ENCODE data around the gene FDPS.
"Not testable (repeated sequence)": the region's sequence is repeated elsewhere in the genome, so short reads cannot be mapped to it uniquely, and the experiment has no call there.

FDPS gene

DNA sequence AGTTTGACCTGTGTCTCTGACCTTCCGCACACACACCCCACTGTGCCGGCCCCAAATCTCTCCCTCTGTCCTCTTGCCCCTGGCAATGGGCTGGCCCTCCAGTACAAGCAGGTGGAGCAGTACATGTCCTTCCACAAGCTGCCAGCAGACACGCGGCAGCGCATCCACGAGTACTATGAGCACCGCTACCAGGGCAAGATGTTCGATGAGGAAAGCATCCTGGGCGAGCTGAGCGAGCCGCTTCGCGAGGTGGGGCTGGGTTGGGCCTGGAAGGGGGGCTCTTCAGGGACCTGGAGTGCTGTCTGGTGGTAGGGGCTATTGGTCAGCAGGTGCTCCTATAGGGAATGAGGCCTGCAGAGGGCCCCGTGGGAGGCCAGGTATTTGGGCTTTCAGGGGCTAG lies 23.6 kb upstream of the FDPS start:
- FAIRE-seq (no peak), DNase-seq (ENCODE audit: low spot score) (no peak)

DNA sequence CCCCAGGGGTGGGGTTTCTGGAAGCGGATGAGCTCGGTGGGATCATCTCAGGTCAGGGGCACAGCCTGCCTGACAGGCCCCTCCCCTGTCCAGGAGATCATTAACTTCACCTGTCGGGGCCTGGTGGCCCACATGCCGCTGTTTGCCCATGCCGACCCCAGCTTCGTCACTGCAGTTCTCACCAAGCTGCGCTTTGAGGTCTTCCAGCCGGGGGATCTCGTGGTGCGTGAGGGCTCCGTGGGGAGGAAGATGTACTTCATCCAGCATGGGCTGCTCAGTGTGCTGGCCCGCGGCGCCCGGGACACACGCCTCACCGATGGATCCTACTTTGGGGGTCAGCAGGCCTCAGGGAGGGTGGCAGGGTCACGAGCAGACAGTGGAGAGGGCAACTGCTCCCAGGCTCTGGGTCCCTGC lies 23.0 kb upstream of the FDPS start:
- DNase-seq (ENCODE audit: low spot score) (no peak), FAIRE-seq (no peak)

DNA sequence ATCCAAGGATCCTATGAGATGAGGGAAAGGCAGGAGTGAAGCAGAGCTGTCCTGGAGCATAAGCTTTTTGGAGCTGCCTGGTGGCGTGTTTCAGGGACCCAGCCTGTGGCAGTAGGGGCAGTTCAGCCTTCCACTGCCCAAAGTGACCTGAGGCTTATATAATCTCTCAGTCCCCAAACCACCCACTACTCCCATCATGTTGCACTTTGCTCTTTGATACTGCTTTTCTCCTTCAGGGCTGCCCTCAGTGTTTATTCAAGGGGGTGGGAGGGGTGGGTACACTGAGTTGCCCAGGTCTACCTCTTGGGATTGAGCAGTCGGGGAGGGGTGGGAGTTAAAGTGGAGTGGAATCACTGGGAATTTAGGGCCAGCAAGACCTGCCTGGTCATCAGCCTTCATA lies 22.1 kb upstream of the FDPS start:
- no peak for DNase-seq (ENCODE audit: low spot score)
- no peak for FAIRE-seq

DNA sequence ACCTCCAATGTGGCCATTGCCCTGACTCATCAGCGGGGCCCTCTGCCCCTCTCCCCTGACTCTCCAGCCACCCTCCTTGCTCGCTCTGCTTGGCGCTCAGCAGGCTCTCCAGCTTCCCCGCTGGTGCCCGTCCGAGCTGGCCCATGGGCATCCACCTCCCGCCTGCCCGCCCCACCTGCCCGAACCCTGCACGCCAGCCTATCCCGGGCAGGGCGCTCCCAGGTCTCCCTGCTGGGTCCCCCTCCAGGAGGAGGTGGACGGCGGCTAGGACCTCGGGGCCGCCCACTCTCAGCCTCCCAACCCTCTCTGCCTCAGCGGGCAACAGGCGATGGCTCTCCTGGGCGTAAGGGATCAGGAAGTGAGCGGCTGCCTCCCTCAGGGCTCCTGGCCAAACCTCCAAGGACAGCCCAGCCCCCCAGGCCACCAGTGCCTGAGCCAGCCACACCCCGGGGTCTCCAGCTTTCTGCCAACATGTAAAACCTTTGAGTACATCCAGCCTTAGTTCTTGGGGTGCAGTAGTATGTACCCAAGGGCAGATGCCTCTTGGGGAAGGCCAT lies 20.6 kb upstream of the FDPS start:
- DNase-seq (ENCODE audit: low spot score): no peak
- no peak for FAIRE-seq

DNA sequence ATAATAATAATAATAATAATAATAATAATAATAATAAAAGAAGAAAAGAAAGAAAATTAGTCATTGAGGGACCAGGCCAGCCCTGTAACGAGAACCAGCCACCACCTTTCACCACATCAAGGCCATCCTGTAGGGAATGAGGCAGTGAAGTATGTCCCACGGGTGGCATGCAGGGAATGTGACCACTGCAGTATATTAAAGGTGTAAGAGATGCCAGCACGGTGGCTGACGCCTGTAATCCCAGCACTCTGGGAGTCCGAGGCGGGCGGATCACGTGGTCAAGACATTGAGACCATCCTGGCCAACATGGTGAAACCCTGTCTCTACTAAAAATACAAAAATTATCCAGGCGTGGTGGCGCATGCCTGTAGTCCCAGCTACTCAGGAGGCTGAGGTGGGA lies 17.7 kb upstream of the FDPS start:
- not testable (repeated sequence) for FAIRE-seq; DNase-seq (ENCODE audit: low spot score)

DNA sequence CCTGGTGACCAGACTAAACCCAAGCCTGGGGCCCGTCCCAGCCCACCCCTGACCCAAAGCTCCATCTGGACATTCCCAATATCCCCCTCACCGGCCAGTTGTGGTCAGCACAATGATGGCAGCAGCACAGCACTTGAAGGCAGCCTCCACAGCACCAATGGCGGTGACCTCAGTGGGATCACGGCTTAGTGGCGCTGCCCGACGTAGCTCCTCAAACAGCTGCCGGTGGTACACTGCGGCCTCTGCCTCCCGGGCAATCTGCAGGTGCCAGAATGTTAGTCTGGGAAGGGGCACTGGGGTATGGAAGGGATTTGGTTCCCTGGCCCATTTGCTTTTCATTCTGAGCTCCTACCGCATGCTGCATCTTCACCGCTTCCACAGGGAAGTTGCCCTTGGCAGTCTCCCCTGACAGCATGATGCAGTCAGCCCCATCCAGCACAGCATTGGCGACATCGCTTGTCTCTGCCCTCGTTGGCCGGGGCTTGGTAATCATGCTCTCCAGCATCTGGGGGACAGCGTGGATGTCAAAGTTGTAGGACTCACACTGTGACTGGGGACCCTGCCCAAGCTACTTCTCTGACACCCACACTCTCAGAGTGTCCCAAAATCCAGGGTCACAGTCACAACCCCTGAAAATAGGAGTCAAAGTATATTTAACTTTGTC lies 15.4 kb upstream of the FDPS start:
- DNase-seq (ENCODE audit: low spot score) (no peak), FAIRE-seq (no peak)

DNA sequence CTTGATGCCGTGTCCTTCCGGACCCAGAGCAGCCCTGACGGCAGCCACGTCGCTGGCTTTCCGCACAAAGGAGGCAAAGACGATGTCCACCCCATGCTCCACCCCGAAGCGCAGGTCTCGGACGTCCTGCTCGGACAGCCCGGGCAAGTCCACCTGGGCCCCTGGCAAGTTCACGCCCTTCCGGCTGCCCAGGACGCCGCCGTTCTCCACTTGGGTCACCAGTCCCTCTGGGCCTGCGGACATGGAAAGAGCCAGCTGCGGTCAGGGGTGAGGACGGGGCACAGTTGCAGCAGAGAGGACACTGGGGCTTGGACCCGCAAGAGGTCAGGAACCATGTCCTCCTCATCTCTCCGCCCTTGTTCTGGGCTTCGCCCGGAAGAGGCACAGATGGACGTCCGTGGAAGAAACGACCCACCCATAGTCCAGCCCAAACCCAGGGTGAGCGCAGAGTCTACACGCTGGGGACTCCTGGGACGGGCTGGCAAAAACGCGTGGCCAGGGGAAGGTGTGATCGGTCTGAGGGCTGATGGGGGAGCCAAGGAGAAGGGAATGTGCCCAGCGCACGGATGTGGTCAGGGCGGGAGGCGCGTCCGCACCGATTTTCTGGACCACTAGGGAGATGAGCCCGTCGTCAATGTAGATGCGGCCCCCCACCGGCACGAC lies 14.0 kb upstream of the FDPS start:
- no peak for FAIRE-seq

DNA sequence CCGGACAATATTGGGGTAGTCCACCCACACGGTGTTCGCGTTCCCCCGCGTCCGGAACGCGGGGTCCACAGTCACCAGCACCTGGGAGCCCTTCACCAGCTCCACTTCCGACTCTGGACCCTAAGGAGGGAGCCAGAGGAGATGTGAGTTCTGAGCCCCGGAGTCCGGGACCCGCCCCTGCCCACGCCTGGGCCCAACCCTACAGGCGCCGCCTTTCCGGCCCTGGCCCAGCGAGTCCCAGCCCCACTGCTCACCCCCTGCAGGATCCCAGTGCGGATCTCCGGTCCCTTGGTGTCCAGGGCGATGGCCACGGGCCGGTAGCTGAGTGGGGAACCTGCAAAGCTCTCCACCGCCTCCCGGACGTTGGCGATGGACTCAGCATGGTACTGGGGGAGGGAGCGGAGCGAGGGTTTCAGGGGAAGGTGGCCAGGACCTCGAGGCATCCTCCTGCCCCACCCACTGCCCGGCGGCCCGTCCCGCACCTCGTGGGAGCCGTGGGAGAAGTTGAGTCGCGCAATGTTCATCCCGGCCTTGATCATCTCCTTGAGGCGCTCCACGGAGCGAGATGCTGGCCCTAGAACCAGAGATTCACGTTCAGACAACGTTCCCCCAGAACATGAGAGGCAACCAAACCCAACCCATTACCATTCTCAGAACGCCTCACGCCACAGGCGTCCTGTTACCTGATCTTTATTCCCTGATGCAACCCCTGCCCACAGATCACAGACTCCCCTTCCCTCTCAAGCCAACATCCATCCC lies 13.3 kb upstream of the FDPS start:
- no peak for FAIRE-seq
- no peak for DNase-seq (ENCODE audit: low spot score)

More for the DNA sequence above, 14.0 kb upstream of the FDPS start:
- no peak for DNase-seq (ENCODE audit: low spot score)

DNA sequence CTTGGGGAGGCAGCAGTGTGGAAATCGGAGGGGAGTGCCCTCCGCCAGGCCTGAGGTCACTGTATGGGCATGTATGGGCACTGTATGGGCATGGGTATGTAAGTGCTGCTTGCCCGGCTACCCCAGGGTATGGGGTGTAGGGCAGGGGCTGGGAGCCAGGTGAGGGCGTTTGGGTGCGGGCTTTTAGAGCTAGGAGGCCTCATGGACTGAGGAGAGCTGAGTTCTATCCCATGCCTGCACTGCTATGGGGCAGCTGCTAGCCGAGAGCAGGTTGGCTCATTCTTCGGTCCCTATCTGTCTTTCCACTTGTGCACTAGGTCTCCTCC lies 12.8 kb upstream of the FDPS start:
- no peak for FAIRE-seq
- DNase-seq (ENCODE audit: low spot score): no peak

DNA sequence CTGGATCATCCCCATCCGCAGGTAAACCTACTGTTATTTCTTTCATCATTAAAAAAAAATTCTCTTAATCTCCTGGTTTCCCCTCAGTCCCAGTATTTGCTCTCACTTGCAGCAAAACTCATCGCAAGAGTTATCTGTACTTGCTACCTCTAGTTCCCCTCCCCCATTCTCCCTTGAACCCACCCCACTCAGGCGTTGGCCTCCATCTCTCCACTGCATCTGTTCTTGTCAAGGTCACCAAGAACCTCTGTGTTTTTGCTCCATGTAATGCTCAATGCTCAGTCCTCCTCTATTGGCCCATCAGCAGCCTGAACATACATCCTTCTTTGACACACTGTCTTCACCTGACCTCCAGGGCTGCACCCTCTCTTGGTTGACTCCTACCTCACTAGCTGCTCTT lies 12.0 kb upstream of the FDPS start:
- DNase-seq (ENCODE audit: low spot score): no peak
- no peak for FAIRE-seq

DNA sequence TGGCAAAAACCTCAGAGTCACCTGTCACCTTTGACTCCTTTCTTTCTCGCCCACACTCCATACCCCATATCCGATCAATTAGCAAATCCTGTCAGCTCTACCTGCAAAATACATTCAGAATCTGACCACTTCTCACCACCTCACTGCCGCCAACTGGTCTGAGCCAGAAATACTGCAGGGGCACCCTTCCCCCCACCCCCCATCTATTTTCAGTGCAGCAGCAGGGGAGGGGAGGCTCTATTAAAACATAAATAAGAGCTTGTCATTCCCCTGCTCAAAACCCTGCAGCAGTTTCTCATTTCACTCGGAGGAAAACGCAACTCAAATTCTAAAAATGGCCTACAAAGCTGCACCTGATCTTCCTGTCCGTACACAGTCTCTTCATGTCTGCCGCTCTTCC lies 11.3 kb upstream of the FDPS start:
- no peak for DNase-seq (ENCODE audit: low spot score)
- FAIRE-seq: no peak

DNA sequence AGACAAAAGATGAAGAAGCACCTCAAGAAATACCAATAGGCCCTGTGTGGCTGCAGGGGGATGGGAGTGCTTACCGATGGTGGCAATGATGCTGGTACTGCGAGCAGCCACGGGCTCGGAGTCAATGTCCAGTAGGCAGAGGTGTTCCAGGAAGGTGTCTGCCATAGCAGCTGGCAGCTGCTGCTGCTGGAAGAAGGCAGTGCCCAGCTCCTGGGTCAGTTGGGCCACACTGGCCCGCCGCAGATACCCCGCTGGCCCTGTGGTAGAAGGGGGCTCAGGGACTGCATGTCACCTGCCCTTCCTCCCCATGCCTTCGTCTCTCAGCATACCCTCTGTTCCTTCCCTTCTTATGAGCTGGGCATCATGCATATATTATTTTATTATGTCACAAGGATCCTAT lies 8.6 kb upstream of the FDPS start:
- no peak for FAIRE-seq

DNA sequence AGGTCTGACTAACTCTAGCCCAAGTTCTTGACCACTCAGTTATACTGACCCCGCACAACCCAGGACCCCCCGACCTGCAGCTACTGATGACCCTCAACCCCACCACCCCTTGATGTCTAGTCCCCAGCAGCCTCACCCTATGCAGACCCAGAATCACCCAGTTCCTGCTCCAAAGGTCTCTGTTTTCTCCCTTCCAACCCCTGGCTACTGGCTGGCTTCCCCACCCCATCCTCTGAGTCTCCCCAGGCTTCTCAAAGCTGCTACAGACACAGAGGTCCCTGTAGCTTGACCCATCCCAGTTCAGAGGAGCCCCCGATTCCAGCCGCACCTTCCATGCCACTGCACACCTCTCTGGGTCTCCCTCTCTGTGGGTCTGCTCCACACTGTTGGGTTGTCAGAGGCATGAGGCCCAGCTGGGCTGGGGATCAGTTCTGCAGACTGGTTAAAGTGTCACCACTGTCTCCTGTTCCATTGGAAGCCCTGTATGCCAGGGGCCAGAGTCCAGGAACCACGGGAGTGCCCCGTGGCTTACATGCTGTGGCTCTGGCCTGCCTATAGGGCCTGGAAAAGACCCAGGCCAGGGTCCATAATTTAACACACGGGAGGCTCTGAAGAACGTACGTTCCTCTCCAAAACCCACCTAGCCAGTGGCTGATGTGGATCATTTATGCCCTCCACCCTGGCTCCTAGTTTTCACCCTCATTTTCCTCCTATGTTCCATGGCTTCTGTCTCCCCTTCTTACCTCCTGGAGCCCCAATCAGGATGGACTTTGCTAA lies 7.9 kb upstream of the FDPS start:
- DNase-seq (ENCODE audit: low spot score) (no peak), FAIRE-seq (no peak)

More for the DNA sequence above, 8.6 kb upstream of the FDPS start:
- no peak for DNase-seq (ENCODE audit: low spot score)

DNA sequence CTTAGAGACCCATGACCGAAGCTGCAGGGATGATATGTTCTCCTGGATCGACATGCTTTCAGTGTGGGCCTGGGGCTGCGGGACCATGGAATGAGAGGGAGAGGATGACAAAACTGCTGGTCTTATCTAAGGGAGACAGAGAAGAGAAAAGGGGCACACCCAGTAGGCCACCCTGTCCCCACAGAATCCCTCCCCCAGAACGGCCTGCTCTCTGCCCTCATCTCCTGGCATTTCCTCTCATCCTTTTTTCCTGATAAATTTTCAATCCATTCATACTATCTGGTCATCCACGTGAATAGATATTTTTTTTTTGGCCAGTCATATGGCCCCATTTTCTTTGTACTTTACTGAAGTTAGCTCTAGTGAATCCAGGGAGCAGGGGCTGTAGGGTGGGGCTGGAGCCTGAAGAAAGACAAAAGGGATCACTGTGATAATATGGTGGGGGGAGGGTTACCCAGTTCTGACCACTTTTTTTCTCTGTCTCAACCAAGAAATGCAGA lies 7.3 kb upstream of the FDPS start, which contains the start of gene PKLR:
TSS of gene PKLR (minus strand) at position 97 of the 500 bp plus-strand sequence. CDS start at position 54, 43 bp downstream.
- FAIRE-seq: no peak

DNA sequence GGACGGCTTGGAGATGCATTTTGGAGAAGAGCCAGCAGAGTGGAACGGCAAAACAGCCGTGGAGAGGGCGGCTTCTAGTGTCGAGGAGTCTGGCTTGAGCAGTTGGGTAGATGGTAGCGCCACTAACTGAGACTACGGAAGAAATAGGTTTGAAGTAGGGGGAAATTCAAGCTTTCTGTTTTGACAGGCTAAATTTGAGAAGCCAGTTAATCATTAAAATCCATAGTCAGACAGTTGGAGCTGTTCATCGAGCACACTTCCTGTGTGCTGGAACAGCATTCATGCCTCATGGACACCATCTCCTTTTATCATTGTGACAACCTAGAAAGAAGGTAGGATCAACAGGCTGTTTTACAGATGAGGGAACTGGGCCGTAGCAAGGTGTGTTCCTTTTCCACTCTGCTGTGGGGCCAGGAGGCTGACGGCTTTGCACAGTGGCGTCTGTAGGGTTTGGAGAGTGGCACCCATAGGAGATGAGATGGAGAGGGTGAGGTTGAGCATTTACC lies 4.1 kb upstream of the FDPS start:
- DNase-seq (ENCODE audit: low spot score) (no peak), FAIRE-seq (no peak)

More for the DNA sequence above, 7.3 kb upstream of the FDPS start, which contains the start of gene PKLR:
- DNase-seq (ENCODE audit: low spot score): no peak

DNA sequence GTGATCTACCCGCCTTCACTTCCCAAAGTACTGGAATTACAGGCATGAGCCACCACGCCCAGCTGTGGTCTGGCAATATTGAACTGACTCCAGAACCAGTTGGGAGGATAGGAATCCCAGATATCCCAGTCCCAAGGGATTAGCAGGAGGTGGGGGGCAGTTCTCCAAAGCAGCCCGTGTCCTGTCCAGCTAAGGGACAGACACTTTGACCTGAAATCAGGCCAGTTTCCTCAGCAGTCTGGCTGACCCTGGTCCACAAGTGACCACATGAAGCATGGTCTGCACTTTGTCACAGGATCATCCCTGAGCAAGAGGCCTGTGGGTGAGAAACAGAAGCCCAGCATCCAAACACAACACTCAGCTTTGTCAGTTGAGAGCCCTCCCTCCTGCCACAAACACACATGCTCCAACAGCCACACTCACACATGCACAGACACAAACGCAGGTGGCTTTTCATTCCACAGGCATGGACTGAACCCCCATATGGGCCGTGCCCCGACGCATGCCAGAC lies 2.7 kb upstream of the FDPS start:
- FAIRE-seq: no peak
- peak; percentile 33 for DNase-seq (ENCODE audit: low spot score)

DNA sequence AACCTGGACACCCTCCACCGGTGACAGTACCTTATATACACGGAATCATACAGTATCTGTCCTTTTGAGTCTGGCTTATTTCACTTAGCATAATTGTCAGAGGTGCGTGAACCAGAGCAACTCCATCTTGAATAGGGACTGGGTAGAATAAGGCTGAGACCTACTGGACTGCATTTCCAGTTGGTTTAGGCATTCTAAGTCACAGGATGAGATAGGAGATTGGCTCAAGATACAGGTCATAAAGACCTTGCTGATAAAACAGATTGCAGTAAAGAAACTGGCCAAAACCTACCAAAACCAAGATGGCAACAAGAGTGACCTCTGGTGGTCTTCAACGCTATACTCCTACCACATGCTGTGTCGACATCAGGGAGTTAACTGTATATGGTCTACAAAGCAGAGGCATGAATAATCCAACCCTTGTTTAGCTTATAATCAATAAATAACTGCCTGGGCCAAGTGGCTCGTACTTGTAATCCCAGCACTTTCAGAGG lies 1.4 kb upstream of the FDPS start:
- DNase-seq (ENCODE audit: low spot score) (no peak), FAIRE-seq (no peak)

DNA sequence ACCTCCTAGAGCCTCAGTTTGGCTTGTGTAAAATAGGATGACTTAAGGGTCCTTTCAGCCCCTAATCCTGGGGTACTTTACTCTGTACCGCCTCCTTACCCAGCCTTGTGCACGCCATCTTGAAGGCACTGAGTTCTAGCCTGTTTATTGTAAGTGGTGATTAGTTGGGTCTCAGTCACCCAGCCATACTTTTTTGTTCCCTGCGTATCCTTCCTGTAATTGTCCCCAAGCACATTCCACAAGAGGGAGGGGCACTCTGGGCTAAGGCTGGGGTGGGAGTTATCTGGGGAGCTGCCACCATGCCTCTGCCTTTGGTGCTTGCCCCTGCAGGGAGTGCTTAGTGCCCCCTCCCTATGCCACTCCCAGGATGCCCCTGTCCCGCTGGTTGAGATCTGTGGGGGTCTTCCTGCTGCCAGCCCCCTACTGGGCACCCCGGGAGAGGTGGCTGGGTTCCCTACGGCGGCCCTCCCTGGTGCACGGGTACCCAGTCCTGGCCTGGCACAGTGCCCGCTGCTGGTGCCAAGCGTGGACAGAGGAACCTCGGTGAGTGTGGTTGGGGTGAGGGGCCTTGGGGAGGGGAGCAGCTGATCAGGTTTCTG lies 856 bp downstream of the FDPS start:
- FAIRE-seq: no peak
- peak; percentile 23 for DNase-seq (ENCODE audit: low spot score)

DNA sequence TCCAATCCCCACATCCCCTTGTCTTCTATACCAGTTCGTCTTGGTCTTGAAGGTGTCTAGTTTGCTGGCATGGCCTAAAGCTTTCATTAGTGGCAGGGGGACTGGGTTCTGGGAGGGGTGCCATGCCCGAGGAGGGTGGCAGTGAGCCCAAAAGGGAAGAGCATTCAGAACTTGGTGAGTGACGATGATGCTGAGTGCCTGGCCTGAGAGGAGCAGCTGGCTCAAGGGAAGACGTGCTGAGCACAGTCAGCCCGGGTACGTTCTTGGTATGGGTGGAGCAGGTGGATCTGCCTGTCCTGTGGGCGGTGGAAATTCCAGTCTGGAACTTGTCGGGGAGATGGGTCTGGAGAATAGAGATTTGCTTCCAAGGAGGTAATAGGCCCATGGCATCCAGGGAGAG lies 4.6 kb downstream of the FDPS start:
- no peak for FAIRE-seq

DNA sequence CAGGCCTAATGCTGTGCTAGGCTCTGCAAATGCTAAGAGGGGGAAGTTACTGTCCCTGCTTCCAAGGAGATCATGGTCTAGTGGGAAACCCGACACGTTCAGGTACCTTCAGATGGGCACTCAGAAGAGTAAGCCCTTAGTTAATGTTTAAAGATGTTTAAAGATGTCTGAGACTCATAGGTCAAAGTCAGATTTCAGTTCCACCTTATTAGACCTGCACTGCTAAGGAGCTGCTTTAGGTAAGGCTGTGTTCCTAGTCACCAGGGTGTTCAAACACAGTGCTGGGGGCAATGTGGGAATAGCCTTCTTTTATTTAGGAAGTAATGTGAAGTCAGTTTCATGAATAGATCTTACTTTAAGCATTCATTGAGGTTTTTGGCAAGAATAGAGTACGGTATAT lies 8.3 kb downstream of the FDPS start:
- DNase-seq (ENCODE audit: low spot score): no peak
- FAIRE-seq: no peak

More for the DNA sequence above, 4.6 kb downstream of the FDPS start:
- DNase-seq (ENCODE audit: low spot score): no peak
